CD4-positive, alpha-beta T cell treated with Interleukin-2 at 100 ng/mL for 4 hours (primary cell): ENCODE data around the gene FGB.
"Not testable (repeated sequence)": the region's sequence is repeated elsewhere in the genome, so short reads cannot be mapped to it uniquely, and the experiment has no call there.

Experiments
- DNase-seq: peaks from one replicate; pipeline ENCODE4 v3.0.0-alpha.2; 2020; ENCODE audit warnings: low spot score

Gene FGB

GRCh38 chr4:154566639-154567204, 3.9 kb downstream of the FGB start:
- DNase-seq: no peak

DNA sequence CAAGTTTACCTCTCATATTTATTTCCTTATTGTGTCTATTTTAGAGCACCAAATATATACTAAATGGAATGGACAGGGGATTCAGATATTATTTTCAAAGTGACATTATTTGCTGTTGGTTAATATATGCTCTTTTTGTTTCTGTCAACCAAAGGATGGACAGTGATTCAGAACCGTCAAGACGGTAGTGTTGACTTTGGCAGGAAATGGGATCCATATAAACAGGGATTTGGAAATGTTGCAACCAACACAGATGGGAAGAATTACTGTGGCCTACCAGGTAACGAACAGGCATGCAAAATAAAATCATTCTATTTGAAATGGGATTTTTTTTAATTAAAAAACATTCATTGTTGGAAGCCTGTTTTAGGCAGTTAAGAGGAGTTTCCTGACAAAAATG, 6.2 kb downstream of the FGB start:
- DNase-seq: no peak

GRCh38 chr4:154569584-154569983, 6.8 kb downstream of the FGB start:
- DNase-seq: no peak

GRCh38 chr4:154573190-154573870, 10.5 kb downstream of the FGB start:
- DNase-seq: no peak

DNA sequence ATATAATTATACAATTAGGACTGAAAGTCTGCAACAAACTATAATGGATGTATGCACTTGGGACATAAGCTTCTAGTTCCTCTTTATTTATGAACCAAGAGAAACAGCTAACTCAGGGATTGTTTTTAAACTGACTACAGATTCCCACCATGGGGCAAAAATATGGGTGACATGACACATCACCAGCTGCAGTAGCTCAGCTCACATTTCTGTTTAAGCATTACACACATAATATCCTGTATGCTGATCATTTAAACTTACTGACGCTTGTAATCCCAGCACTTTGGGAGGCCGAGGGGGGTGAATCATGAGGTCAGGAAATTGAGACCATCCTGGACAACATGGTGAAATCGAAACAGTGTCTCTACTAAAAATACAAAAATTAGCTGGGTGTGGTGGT, 11.5 kb downstream of the FGB start:
- DNase-seq: no peak

- DNase-seq: no peak
Measured at GRCh38 chr4:154577324-154577723, 14.5 kb downstream of the FGB start.

GRCh38 chr4:154578919-154579318, 16.1 kb downstream of the FGB start:
- no peak for DNase-seq

DNA sequence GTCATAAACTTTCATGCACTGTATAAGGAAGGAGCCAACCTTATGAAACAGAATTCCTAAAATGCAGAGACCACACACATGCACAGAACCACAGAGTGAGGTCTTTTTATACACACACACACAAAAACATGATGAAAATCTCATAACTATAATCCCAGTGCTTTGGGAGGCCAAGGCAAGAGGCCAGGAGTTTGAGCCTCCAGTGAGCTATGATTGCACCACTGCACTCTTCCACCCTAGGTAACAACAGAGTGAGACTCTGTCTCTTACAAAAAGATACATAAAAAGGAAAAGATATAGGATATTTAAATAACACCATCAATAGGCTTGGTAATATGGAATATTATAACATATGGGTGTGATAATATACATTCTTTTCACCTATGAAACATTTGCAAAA, 17.1 kb downstream of the FGB start:
- DNase-seq: no peak

- DNase-seq: no peak
Measured at GRCh38 chr4:154582723-154583122, 19.9 kb downstream of the FGB start.

GRCh38 chr4:154583230-154583629, 20.4 kb downstream of the FGB start:
- DNase-seq: no peak

DNA sequence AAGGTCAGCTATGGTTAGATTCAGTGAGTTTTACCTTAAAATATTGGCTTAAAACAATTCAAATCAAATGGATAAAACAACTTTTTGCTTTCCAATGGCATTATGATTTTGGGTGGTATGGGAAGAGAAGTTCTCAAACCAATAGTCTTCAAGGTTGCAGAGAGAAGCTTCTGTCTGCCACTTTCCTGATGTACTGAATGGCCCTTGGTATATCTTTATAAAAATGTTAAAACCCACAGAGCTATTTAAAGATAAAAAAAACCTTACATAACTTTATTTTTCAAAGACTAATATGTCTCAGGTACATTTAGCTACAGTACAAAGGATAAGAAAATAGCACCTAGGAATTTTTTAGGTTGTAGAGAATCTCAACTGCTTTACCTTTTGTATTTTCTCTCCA, 20.9 kb downstream of the FGB start:
- DNase-seq: no peak

DNA sequence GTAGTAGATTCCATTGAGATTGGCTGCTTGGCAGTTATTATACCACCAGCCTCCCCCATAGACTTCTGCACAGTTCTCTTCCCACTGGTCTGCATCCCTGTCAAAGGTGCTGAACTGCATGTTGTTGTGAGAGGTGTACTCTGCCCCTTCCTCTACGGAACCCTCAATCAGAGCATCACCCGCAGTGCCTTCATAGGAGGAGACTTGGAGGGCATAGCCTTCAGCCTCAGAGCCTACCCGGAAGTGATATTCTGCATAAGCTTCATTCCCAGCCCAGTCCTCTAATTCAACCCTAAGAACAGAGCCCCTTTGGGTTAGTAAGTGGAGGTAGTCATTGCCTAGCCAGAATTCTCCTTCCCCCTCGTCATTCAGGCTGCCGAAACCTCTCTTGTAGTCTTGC, 21.4 kb downstream of the FGB start:
- no peak for DNase-seq

GRCh38 chr4:154585369-154586018, 22.7 kb downstream of the FGB start:
- DNase-seq: no peak

DNA sequence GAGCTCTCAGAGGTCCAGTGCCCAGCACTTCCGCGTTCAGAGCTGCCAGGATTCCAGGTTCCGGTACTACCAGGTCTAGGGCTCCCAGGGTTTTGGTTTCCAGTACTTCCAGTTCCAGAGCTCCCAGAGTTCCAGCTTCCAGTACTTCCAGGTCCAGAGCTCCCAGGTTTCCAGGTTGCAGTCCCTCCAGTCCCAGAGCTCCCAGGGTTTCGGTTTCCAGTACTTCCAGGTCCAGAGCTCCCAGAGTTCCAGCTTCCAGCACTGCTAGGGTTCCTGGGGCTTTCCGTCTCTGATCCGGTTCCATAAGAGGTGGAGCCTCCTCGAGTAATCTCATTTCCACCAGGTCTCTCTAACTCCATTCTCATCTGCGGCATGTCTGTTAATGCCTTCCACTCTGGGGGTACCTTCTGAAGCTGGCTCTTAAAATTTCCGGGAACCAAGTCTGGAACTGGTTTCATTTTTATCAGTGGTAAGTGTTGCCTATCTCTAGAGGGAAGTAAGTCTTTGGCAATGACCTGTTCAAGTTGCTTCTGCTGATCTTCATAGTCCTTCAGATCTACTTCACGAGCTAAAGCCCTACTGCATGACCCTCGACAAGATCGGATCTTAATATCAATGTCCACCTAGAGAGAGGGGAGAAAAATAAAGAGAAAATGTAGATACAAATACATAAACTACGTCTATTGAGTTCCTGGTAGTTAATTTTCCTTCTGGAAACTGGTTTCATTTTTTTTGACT, 23.7 kb downstream of the FGB start:
- no peak for DNase-seq

- DNase-seq: no peak
Measured at GRCh38 chr4:154588198-154588597, 25.4 kb downstream of the FGB start.

DNA sequence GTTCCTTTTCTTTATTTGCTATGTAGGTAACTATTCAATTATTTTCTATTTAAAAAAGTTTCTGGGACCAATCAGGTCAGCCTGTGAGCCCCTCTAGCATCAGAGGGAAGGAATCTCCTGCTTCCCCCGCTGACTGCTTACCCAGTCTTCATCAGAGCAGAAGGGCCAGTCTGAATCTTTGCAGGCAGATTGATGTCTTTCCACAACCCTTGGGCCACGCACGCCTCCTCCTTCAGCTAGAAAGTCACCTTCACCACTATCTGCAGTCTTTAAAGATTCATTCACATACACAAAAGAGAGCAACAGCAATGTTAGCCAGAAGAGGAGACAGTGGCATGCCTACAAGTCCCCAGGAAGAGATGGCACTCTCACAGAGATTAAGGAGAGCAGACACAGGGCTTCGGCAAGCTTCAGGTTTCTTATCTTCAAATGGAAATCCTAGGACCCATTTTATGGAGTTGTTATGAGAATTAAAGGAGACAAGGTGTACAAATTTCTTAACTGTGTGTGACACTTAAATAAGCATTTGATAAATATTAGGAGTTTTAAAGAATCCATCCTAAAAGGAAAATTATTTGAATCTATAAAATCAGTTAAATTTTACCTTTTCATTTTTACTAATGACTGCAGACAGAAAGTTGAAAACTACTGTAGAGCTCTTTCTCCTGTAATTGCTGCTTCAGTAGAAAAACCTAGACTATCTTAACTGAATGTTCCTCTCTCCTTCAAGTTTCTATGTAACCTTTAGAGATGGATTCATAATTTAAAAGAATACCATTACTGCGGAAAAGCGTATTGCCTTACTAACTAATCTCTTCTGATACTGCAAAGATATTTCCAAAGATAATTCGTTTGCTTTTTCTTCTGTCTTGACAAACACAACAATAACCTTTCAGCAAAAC, 26.7 kb downstream of the FGB start:
- DNase-seq: no peak

GRCh38 chr4:154590329-154591006, 27.7 kb downstream of the FGB start, which contains the start of gene FGA:
FGA (minus strand) TSS chr4:154590742; CDS start chr4:154590687, 55 bp downstream.
- DNase-seq: no peak

- DNase-seq: no peak
Measured at GRCh38 chr4:154591890-154592289, 29.1 kb downstream of the FGB start.

DNA sequence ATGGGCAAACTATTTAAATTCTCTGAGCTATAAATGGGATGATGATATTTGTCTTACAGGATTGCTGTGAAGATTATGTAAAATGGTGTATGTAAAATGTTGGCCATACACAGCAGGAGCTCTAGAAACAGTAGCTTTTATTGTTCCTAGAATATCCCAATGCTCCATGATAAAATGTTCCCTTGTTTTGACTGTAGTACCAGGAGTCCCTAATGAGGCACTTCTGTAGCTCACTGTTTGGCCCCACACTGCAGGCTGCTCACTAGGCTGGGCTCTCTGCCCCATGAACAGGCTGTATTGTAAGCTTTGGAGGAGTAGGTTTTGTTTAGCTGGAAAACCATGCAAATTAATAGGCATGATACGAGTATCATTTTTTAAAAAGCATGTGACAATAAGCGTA, 31.1 kb downstream of the FGB start:
- no peak for DNase-seq

GRCh38 chr4:154594343-154594742, 31.5 kb downstream of the FGB start:
- DNase-seq: not testable (repeated sequence)

DNA sequence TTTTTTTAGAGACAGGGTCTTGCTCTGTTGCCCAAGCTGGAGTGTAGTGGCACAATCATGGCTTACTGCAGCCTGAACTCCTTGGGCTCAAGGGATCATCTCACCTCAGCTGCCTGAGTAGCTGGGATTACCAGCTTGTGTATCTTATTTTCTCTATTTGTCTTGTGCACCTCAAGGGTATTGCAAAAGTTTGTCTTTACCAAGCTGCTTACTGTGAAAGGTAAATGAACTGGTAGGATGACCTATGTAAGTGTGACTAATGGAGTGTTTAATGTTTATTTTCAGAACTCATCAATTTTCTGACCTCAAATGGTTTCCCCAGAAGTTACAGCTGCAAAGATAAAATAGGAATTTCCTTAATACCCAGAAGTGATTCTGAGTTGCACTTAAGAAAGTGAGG, 33.0 kb downstream of the FGB start:
- no peak for DNase-seq
